ENCODE results near the gene BIRC5.

DNA sequence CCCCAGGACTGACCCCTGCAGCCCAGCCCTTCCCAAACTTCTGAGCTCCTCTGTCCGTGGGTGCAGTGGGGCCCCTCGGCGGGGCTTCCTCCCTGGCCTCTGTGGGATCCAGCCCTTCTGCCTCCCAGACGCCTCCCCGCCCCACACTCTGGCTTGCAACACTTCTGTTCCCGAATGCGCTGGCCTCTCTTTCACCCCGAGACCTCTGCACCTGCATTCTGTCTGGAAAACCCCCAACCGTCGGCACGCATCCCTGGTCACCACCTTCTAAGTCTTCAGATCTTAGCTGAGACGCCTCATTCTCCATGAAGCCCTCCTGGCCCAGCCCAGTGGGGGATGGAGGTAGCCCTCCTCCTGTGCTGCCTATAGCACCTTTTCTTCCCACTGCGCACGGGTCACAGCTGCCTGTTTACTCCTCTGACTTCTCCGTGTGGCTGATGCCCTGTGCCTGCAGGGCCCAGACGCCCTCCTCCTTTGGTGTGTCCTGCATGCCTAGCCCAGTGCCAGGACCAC is 43.8 kb downstream of the BIRC5 start:
- TF ChIP-seq, protein P1, sequence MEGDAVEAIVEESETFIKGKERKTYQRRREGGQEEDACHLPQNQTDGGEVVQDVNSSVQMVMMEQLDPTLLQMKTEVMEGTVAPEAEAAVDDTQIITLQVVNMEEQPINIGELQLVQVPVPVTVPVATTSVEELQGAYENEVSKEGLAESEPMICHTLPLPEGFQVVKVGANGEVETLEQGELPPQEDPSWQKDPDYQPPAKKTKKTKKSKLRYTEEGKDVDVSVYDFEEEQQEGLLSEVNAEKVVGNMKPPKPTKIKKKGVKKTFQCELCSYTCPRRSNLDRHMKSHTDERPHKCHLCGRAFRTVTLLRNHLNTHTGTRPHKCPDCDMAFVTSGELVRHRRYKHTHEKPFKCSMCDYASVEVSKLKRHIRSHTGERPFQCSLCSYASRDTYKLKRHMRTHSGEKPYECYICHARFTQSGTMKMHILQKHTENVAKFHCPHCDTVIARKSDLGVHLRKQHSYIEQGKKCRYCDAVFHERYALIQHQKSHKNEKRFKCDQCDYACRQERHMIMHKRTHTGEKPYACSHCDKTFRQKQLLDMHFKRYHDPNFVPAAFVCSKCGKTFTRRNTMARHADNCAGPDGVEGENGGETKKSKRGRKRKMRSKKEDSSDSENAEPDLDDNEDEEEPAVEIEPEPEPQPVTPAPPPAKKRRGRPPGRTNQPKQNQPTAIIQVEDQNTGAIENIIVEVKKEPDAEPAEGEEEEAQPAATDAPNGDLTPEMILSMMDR (IDR thresholded peaks at IDR 0.05; ENCODE audit: low read depth, low read length, poor library complexity, severe bottlenecking) = no peak
- no peak for TF ChIP-seq EZH2phosphoT487 (IDR thresholded peaks at IDR 0.05; ENCODE audit: borderline replicate concordance, low read length)
